Vagina (tissue), 2 donors: Measurements from ENCODE around the gene IMP3. TPM values are rescaled to one million over a fixed set of nuclear protein-coding genes. Genes with fewer than 3 reads are reported as not detected.

Experiments used
- DNase-seq, 2 donors: peaks; one replicate each; pipeline ENCODE4 v3.0.0-alpha.2; 2017; ENCODE audit errors: extremely low spot score in 2 of 2
- H3K27ac ChIP-seq: fragments of 200-600 bp; sonication (generic); one replicate; pipeline ENCODE4 v1.5.1; 2019
- H3K27me3 ChIP-seq: fragments of 200-600 bp; sonication (generic); one replicate; pipeline ENCODE4 v1.5.1; 2019
- H3K36me3 ChIP-seq, 2 donors: fragments of 200-600 bp; sonication (generic); one replicate each; pipeline ENCODE4 v1.5.1; 2017 to 2019
- H3K4me1 ChIP-seq: fragments of 200-600 bp; sonication (generic); one replicate; pipeline ENCODE4 v1.5.1; 2019
- H3K4me3 ChIP-seq, 2 donors: fragments of 200-600 bp; sonication (generic); 1 replicate in 1 of 2; 2 replicates in 1 of 2; pipeline ENCODE4 v1.5.1; 2016 to 2019
- H3K9me3 ChIP-seq: fragments of 200-600 bp; sonication (generic); one replicate; pipeline ENCODE4 v1.5.1; 2019
- POLR2A ChIP-seq, 2 donors: fragments of 450-650 bp; IDR thresholded peaks; one replicate each; pipeline ENCODE4 v1.6.1; 2017; ENCODE audit warnings: antibody characterized with exemption in 2 of 2, mild to moderate bottlenecking in 2 of 2, moderate library complexity in 2 of 2
- POLR2AphosphoS5 ChIP-seq, 2 donors: sonication (generic); formaldehyde crosslinking; IDR thresholded peaks; one replicate each; pipeline ENCODE4 v1.9.0; 2017; ENCODE audit warnings: antibody characterized with exemption in 2 of 2, mild to moderate bottlenecking in 2 of 2, low read depth in 1 of 2; ENCODE audit not compliant: insufficient read depth in 1 of 2
- intact Hi-C: fragments of 100-400 bp; cut with DNase I; formaldehyde crosslinking; loops from one replicate; pipeline ENCODE4 v1.15.1; 2023
- total RNA-seq: library from RNA; depleted of rRNA; stranded (reverse); fragments of >200 nt; gene quantifications from one replicate; pipeline ENCODE4 v1.2.3, GENCODE V29; 2016
- TF ChIP-seq, protein P1 (sequence below), 3 experiments: fragments of 450-650 bp in 2 of 3; fragments of 200-600 bp in 1 of 3; sonication (generic) in 1 of 3; IDR thresholded peaks; one replicate each; pipeline ENCODE4 v1.5.1; 2017 to 2019; ENCODE audit warnings: antibody characterized with exemption in 3 of 3, mild to moderate bottlenecking in 2 of 3, moderate library complexity in 2 of 3

Gene IMP3
- total RNA-seq, 1 donor from 2014 or later: 109 TPM

DNA sequence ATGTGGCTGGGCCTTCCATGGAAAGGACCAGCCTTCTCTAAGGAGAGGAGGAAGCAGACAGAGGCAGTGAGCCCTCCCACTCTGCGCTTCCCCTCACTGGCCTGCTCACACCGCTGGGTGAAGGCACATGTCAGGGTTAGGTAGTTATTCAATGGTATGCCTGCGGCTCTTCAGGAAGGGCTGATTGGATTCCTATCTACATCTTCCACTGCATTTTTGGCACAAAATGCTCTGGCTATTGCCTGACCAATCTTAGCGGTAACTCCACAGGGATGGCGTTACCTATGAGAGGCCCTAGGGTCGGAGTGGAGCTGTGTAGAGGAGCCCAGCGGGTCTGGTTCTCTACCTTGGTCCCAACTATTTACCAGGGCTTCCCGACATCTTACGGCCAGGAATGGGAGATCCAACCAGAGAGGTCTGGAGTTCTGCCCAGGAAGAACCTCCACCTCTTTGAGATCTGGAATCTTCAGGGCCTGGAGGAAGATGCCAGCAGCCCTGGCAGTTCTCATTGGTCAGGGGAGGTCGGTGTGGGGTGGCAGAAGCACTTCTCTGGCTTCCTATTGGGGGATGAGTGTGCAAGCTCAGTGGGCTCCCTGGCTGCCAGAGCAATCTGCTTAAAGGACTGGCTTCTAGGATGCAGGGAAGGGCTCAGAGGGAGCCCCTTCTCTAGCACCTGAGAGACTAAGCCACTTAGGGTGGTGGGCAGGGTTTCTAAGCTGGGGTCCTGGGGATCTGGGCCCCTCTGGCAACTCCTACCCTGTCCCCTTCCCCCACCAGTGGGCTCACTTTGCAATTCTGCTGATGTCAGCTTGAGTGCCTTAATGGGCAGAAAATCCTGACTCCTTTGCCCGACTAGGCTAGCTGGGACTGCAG, 31.9 kb upstream of the IMP3 start:
- Histone ChIP-seq H3K27ac (peak overlapping the region; percentile 84), H3K4me3 (no peak overlapping the region), H3K36me3 (no peaks in the 10 kb centered on the region), H3K4me1 (peaks cover 91% of the 10 kb centered on the region), H3K27me3 (no peaks in the 10 kb centered on the region), H3K9me3 (no peaks in the 10 kb centered on the region)
- DNase-seq: no peak
- TF ChIP-seq POLR2A (IDR thresholded peaks at IDR 0.05) (no peak), POLR2AphosphoS5 (IDR thresholded peaks at IDR 0.05; ENCODE audit: insufficient read depth in 1 of 2, low read depth in 1 of 2) (no peak)
- intact Hi-C loops: no loop called here

DNA sequence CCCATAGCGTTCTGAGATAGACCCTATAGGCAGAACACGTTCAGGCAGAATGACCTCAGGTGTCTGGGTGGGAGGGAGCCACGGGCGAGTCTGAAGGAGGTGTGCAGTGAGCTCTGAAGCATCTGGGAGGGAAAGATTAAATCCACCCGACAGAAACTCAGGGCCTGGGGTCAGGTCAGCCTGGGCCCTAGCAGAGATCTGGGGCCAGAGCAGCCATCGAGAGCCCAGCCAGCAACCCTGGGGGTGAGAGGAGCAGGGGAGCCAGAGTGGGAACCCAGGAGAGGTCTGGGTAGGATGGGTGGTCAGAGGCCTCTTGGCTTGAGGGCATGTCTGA, 29.8 kb upstream of the IMP3 start:
- TF ChIP-seq, protein P1, sequence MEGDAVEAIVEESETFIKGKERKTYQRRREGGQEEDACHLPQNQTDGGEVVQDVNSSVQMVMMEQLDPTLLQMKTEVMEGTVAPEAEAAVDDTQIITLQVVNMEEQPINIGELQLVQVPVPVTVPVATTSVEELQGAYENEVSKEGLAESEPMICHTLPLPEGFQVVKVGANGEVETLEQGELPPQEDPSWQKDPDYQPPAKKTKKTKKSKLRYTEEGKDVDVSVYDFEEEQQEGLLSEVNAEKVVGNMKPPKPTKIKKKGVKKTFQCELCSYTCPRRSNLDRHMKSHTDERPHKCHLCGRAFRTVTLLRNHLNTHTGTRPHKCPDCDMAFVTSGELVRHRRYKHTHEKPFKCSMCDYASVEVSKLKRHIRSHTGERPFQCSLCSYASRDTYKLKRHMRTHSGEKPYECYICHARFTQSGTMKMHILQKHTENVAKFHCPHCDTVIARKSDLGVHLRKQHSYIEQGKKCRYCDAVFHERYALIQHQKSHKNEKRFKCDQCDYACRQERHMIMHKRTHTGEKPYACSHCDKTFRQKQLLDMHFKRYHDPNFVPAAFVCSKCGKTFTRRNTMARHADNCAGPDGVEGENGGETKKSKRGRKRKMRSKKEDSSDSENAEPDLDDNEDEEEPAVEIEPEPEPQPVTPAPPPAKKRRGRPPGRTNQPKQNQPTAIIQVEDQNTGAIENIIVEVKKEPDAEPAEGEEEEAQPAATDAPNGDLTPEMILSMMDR (IDR thresholded peaks at IDR 0.05): no peak
- no peak for TF ChIP-seq POLR2A (IDR thresholded peaks at IDR 0.05)
- no peak for TF ChIP-seq POLR2AphosphoS5 (IDR thresholded peaks at IDR 0.05; ENCODE audit: insufficient read depth in 1 of 2, low read depth in 1 of 2)
- Histone ChIP-seq H3K4me1 (peaks cover 91% of the 10 kb centered on the region), H3K4me3 (no peak overlapping the region), H3K36me3 (no peaks in the 10 kb centered on the region), H3K27ac (peak overlapping the region; percentile 69), H3K9me3 (no peaks in the 10 kb centered on the region), H3K27me3 (no peaks in the 10 kb centered on the region)
- no peak for DNase-seq
- intact Hi-C loops: no loop called here

DNA sequence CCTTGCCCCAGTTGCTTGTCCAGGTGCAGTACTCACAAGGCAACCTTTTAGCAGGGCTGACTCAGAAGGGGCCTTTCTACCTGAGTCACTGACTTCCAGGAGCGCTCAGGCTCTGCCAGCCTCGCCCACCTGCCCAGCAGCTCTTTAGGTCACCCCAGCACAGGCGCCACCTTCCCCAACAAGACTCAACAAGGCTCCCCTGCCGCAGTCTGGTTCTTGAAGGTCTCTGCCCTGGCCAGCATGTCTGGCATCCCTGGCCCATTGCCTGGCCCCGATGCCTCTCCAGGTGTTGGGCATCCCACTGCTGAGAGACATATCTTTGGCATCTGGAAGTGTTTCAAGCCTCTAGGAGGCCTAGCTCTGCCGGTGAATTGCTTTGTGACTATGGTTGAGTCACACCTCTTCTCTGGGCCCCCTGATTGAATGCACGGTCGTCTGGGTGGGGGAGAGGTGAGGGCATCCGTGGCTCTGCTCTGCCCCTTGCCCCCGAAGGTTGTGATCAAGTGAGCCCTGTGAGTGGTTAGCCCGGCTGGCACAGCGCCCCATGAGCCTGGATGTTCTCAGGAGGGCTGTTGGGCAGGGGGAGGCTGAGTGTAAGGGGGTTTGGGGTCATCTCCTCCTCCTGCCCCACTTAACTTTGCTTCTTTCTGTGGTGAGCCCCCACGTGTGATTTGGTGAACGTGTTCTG, 29.3 kb upstream of the IMP3 start:
- no peak overlapping the region for H3K4me3 ChIP-seq
- TF ChIP-seq, protein P1 (IDR thresholded peaks at IDR 0.05): no peak
- no peak for TF ChIP-seq POLR2A (IDR thresholded peaks at IDR 0.05)
- TF ChIP-seq POLR2AphosphoS5 (IDR thresholded peaks at IDR 0.05; ENCODE audit: insufficient read depth in 1 of 2, low read depth in 1 of 2): no peak

DNA sequence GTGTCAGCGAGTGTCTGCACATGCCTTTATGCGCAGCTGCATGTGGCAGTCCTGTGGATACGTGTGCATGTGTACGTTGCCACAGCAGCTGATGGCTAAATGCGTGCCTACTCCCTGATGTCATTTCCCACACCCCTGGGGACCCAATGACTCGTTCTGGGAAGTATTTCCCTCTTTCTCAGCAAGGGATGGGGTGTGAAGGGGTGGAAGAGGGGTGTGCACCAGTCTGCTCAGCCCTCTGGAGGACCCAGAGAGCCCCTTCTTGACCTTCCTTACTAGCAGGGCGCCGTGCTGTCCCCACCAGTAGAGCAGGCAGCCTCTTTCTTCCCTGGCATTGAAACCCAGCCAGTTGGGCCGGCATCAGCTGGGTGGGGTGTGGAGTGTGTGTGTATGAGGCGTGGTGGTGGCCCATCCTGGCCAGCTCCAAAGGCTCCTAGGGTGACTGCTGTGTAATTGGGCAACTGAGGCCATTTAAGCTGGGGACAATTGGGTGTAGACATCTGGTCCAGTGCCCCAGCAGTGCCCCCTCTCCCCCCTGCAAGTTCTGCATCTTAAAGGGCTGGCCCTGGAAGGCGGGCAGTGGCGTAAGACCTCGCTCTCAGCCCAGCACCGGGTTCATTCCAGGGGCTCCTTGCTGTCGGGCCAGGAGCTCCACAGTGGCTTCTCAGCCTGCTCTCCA, 26.9 kb upstream of the IMP3 start:
- Histone ChIP-seq H3K4me1 (peaks cover 88% of the 10 kb centered on the region), H3K4me3 (no peak overlapping the region), H3K36me3 (peaks cover 0 to 5% of the 10 kb centered on the region in 2 donors), H3K27ac (peak overlapping the region; percentile 91), H3K27me3 (no peaks in the 10 kb centered on the region), H3K9me3 (no peaks in the 10 kb centered on the region)
- DNase-seq: no peak
- TF ChIP-seq, protein P1 (IDR thresholded peaks at IDR 0.05): no peak
- peak; percentile 79 for TF ChIP-seq POLR2AphosphoS5 (IDR thresholded peaks at IDR 0.05; ENCODE audit: insufficient read depth in 1 of 2, low read depth in 1 of 2)
- TF ChIP-seq POLR2A (IDR thresholded peaks at IDR 0.05): no peak
- intact Hi-C loops: no loop called here

More for the DNA sequence above, 29.3 kb upstream of the IMP3 start:
- no peaks in the 10 kb centered on the region for H3K9me3 ChIP-seq
- no peak for DNase-seq
- no peaks in the 10 kb centered on the region for H3K27me3 ChIP-seq
- intact Hi-C loops: no loop called here
- no peaks in the 10 kb centered on the region for H3K36me3 ChIP-seq
- peaks cover 91% of the 10 kb centered on the region for H3K4me1 ChIP-seq
- peak overlapping the region; percentile 69 for H3K27ac ChIP-seq

DNA sequence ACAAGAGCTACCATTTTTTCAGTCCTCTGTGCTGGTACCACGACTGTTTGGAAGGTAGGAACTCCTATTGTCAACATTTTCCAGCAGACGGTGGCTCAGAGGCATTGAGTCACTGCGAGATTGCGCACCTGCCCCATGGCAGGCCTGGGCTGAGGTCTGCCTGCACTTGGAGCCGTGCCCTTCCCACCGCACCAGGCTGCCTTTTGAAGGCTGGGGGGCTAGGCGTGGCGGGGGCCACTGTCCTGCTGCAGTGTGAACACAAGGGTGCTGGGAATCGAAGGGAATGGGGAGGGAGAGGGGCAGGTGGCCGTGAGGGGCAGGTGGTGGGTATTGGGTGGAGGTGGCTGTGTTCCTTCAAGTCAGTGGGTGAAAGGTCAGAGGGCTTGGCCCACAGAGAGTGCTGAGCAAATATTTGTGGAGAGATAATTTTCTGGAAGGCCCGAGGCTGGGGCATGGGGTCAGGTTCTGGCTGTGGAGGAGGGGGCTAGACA, 24.0 kb upstream of the IMP3 start:
- Histone ChIP-seq H3K36me3 (peaks cover 0 to 5% of the 10 kb centered on the region in 2 donors), H3K27me3 (no peaks in the 10 kb centered on the region), H3K27ac (peak overlapping the region; percentile 91), H3K4me1 (peaks cover 91% of the 10 kb centered on the region), H3K9me3 (no peaks in the 10 kb centered on the region), H3K4me3 (no peak overlapping the region)
- no peak for DNase-seq
- intact Hi-C loops: no loop called here
- TF ChIP-seq, protein P1 (IDR thresholded peaks at IDR 0.05): no peak
- TF ChIP-seq POLR2AphosphoS5 (IDR thresholded peaks at IDR 0.05; ENCODE audit: insufficient read depth in 1 of 2, low read depth in 1 of 2): peak in 1 of 2 donors; percentile 24
- TF ChIP-seq POLR2A (IDR thresholded peaks at IDR 0.05): no peak
